Measurements from ENCODE around the gene HOXA3. TPM values are rescaled to one million over a fixed set of nuclear protein-coding genes. Genes with fewer than 3 reads are reported as not detected.
A peak's percentile ranks its signal among the peaks of the same experiment; 100 is the strongest.

Gene HOXA3
- total and polyA plus RNA-seq, 2 of the 13 experiments (the other 11 are each of a cell fraction or from before 2014, with no cell fraction given): 2.9 to 4.6 TPM

GRCh38 chr7:27130540-27131389 is 21.6 kb downstream of the HOXA3 start, which contains the start of gene HOXA4 (continued):
- TF ChIP-seq ZNF550 (CRISPR knock-in tag; IDR thresholded peaks at IDR 0.05; ENCODE audit: borderline replicate concordance) (no peak), ZNF567 (CRISPR knock-in tag; IDR thresholded peaks at IDR 0.05; ENCODE audit: borderline replicate concordance) (no peak), IRF1 (CRISPR knock-in tag; IDR thresholded peaks at IDR 0.05; ENCODE audit: low read depth) (no peak), ZNF747 (CRISPR knock-in tag; IDR thresholded peaks at IDR 0.05; ENCODE audit: borderline replicate concordance) (peak; percentile 83; the same call in 1 of the 2 replicates), ZNF407 (CRISPR knock-in tag; IDR thresholded peaks at IDR 0.05; ENCODE audit: not compliant biosample characterization) (no peak), ZNF331 (CRISPR knock-in tag; IDR thresholded peaks at IDR 0.05) (no peak), SOX13 (IDR thresholded peaks at IDR 0.05) (no peak), SOX13 (CRISPR knock-in tag; conservative IDR thresholded peaks at IDR 0.05 in 1 of 2, IDR thresholded peaks at IDR 0.05 in 1 of 2) (peak in 1 of 2 experiments; percentile 51; a peak in 1 of 4 replicates), BCLAF1 (IDR thresholded peaks at IDR 0.05) (no peak), ZNF766 (CRISPR knock-in tag; IDR thresholded peaks at IDR 0.05; ENCODE audit: borderline replicate concordance) (no peak), HIVEP1 (CRISPR knock-in tag; IDR thresholded peaks at IDR 0.05) (peak; percentile 69; the same call in 1 of the 2 replicates), SAP130 (CRISPR knock-in tag; IDR thresholded peaks at IDR 0.05; ENCODE audit: low read depth) (peak; percentile 88), IRF2 (CRISPR knock-in tag; IDR thresholded peaks at IDR 0.05) (no peak), EP300 (IDR thresholded peaks at IDR 0.05; ENCODE audit: low read depth in 2 of 2, low read length in 2 of 2) (no peak; a peak in 1 of 4 replicates), EP300 (CRISPR knock-in tag; IDR thresholded peaks at IDR 0.05; ENCODE audit: borderline replicate concordance) (no peak), BRCA1 (CRISPR knock-in tag; IDR thresholded peaks at IDR 0.05) (no peak), MIXL1 (CRISPR knock-in tag; IDR thresholded peaks at IDR 0.05) (0 out of 2 replicates have a peak, but pooled peaks have one; percentile 21), NKX3-1 (CRISPR knock-in tag; IDR thresholded peaks at IDR 0.05) (no peak)

Data from HepG2 (cell line).